GM12878 (cell line): Measurements from ENCODE around the gene PHKA1. TPM values are rescaled to one million over a fixed set of nuclear protein-coding genes. Genes with fewer than 3 reads are reported as not detected.

ENCODE experiments used
- ATAC-seq: fragments of 200-7000 bp; cut with Tn5 transposase; 3 replicates; pipeline ENCODE4 v1.9.1; 2020; ENCODE audit warnings: mild to moderate bottlenecking, moderate library complexity
- BruUV-seq: library from RNA; stranded (reverse); fragments of 400-500 nt; replicated peaks from 2 replicates; lab custom pipeline; 2021; lab: Mats Ljungman, UMichigan
- CTCF ChIA-PET: fragments of 300-600 bp; sonication (Branson Sonifier 250); formaldehyde crosslinking; extraction: SDS; loops from one replicate; lab custom pipeline; 2021; ENCODE audit warnings: inconsistent platforms; lab: Yijun Ruan, JAX
- POLR2A ChIA-PET: fragments of 350-600 bp; formaldehyde crosslinking; extraction: SDS; loops from one replicate; lab custom pipeline; 2021; ENCODE audit warnings: inconsistent platforms; lab: Charles Lee
- RAD21 ChIA-PET: fragments of 300-600 bp; sonication (Branson Sonifier 250); formaldehyde crosslinking; loops from one replicate; lab custom pipeline; 2023; ENCODE audit warnings: antibody characterized with exemption; ENCODE audit not compliant: unreplicated experiment; lab: Charles Lee
- SMC1A ChIA-PET: fragments of 300-600 bp; sonication (Branson Sonifier 250); formaldehyde crosslinking; loops from one replicate; lab custom pipeline; 2023; ENCODE audit not compliant: unreplicated experiment, uncharacterized antibody; lab: Charles Lee
- DNase-seq: peaks from one replicate; pipeline ENCODE4 v3.0.0-alpha.2; 2011; ENCODE audit warnings: low read depth, low spot score
- FAIRE-seq: peaks from 3 replicates; lab custom pipeline; 2011; peaks lifted over from hg19 to GRCh38; lab: Jason Lieb, UNC
- H2AFZ ChIP-seq: 2 replicates; pipeline ENCODE4 v1.6.0; 2011; ENCODE audit warnings: low read depth, low read length, control low read depth; ENCODE audit not compliant: control insufficient read depth
- H3K27ac ChIP-seq: 2 replicates; pipeline ENCODE4 v1.5.1; 2011; ENCODE audit warnings: control low read depth; ENCODE audit not compliant: control insufficient read depth, insufficient read depth
- H3K27me3 ChIP-seq, 2 experiments: replicated peaks in 1 of 2; 2 replicates each; pipeline versions ENCODE4 v1.6.0 to v1.6.1; 2011; ENCODE audit warnings: low read length in 1 of 2; ENCODE audit not compliant: control insufficient read depth in 2 of 2, insufficient read depth in 2 of 2
- H3K36me3 ChIP-seq, 2 experiments: 2 replicates each; pipeline ENCODE4 v1.5.1; 2011; ENCODE audit warnings: low read length in 1 of 2; ENCODE audit not compliant: control insufficient read depth in 2 of 2, insufficient read depth in 2 of 2
- H3K4me1 ChIP-seq: 2 replicates; pipeline ENCODE4 v1.6.1; 2011; ENCODE audit warnings: mild to moderate bottlenecking, low read length, moderate library complexity, mixed read lengths; ENCODE audit not compliant: control insufficient read depth, insufficient read depth
- H3K4me2 ChIP-seq: 2 replicates; pipeline ENCODE4 v1.6.0; 2011; ENCODE audit warnings: control low read depth; ENCODE audit not compliant: control insufficient read depth, insufficient read depth
- H3K4me3 ChIP-seq: fragments of 200-600 bp; sonication (generic); 2 replicates; pipeline ENCODE4 v1.5.1; 2016
- H3K79me2 ChIP-seq: 2 replicates; pipeline ENCODE4 v1.6.0; 2011; ENCODE audit warnings: low read length; ENCODE audit not compliant: control insufficient read depth, insufficient read depth
- H3K9ac ChIP-seq: 2 replicates; pipeline ENCODE4 v1.8.0; 2011; ENCODE audit warnings: low read length, control low read depth, mixed read lengths; ENCODE audit not compliant: control insufficient read depth, insufficient read depth
- H3K9me3 ChIP-seq: replicated peaks from 3 replicates; pipeline ENCODE4 v1.5.1; 2011; ENCODE audit warnings: mild to moderate bottlenecking, low read length; ENCODE audit not compliant: control insufficient read depth, insufficient read depth
- H4K20me1 ChIP-seq: 2 replicates; pipeline ENCODE4 v1.6.0; 2011; ENCODE audit not compliant: control insufficient read depth, insufficient read depth
- BHLHE40 ChIP-seq, 2 experiments: fragments of 450-650 bp in 1 of 2; IDR thresholded peaks; 2 replicates each; pipeline ENCODE4 v1.6.1; 2011 to 2017; ENCODE audit warnings: low read depth in 2 of 2, borderline replicate concordance in 1 of 2, improper control_type of control experiment in 1 of 2, low read length in 1 of 2, mild to moderate bottlenecking in 1 of 2
- E2F8 ChIP-seq: fragments of 450-650 bp; IDR thresholded peaks from 2 replicates; pipeline ENCODE4 v1.6.1; 2018; ENCODE audit warnings: mild to moderate bottlenecking, low read depth, moderate library complexity; ENCODE audit not compliant: partially characterized antibody
- HDAC6 ChIP-seq: fragments of 200-600 bp; sonication (generic); IDR thresholded peaks from one replicate; pipeline ENCODE4 v1.8.0; 2017; ENCODE audit warnings: antibody characterized with exemption; ENCODE audit not compliant: unreplicated experiment
- MTA2 ChIP-seq: fragments of 450-650 bp; IDR thresholded peaks from 2 replicates; pipeline ENCODE4 v1.6.1; 2016; ENCODE audit warnings: low read depth, mild to moderate bottlenecking, moderate library complexity
- MTA3 ChIP-seq: IDR thresholded peaks from 2 replicates; pipeline ENCODE4 v1.6.1; 2012; ENCODE audit warnings: low read length, inconsistent platforms, borderline replicate concordance
- RFX5 ChIP-seq: IDR thresholded peaks from 2 replicates; pipeline ENCODE4 v1.6.1; 2011; ENCODE audit warnings: low read depth, low read length, improper control_type of control experiment
- SPI1 ChIP-seq: IDR thresholded peaks from 2 replicates; pipeline ENCODE4 v1.6.1; 2011; ENCODE audit warnings: low read depth, mild to moderate bottlenecking, low read length, moderate library complexity, borderline replicate concordance; ENCODE audit not compliant: insufficient read depth
- ZBTB11 ChIP-seq: fragments of 450-650 bp; formaldehyde crosslinking; IDR thresholded peaks from 2 replicates; pipeline ENCODE4 v1.5.0; 2022; ENCODE audit warnings: mild to moderate bottlenecking, missing genetic modification characterization
- in situ Hi-C: fragments of 300-500 bp; cut with MboI; formaldehyde crosslinking; loops from 9 replicates; pipeline ENCODE4 v1.14.3; 2018; ENCODE audit warnings: mixed read lengths
- intact Hi-C: fragments of 100-400 bp; cut with micrococcal nuclease; formaldehyde crosslinking; loops from one replicate; pipeline ENCODE4 v1.14.2; 2022; ENCODE audit not compliant: unreplicated experiment
- polyA plus RNA-seq, 11 experiments: library from polyadenylated mRNA; depleted of rRNA in 4 of 11; unstranded in 6 of 11; stranded (reverse) in 5 of 11; fragments of >200 nt; fragmentation: Nextera tagmentation in 4 of 11; fragmentation: Illumina TruSeq in 1 of 11; extraction: Ambion mirVana in 4 of 11; extraction: Trizol in 1 of 11; gene quantifications; 1 replicate in 1 of 11; 2 replicates in 10 of 11; pipeline versions ENCODE4 v1.2.1 to v1.2.3, GENCODE V29; 2011 to 2016; ENCODE audit warnings: inconsistent platforms in 2 of 11, missing spikeins in 2 of 11, low read depth in 1 of 11
- total RNA-seq, 4 experiments: library from RNA; depleted of rRNA in 3 of 4; stranded (reverse); fragments of >200 nt in 3 of 4; fragmentation: Illumina TruSeq in 1 of 4; extraction: Trizol in 1 of 4; gene quantifications; 2 replicates each; pipeline versions ENCODE4 v1.2.1 to v1.2.3, GENCODE V29; 2013 to 2021
- TF ChIP-seq, protein P1 (sequence below): fragments of 450-650 bp; formaldehyde crosslinking; IDR thresholded peaks from 2 replicates; pipeline ENCODE4 v1.4.0; 2020; ENCODE audit warnings: mild to moderate bottlenecking, moderate library complexity
- TF ChIP-seq, protein P2 (sequence below): fragments of 450-650 bp; IDR thresholded peaks from 2 replicates; pipeline ENCODE4 v1.6.1; 2017; ENCODE audit warnings: borderline replicate concordance

PHKA1 gene
- total and polyA plus RNA-seq, 10 of the 15 experiments (the other 5 are each of a cell fraction or from before 2014, with no cell fraction given), result under 0.01 to 0.15 (median 0.05) TPM; not detected in 4

DNA sequence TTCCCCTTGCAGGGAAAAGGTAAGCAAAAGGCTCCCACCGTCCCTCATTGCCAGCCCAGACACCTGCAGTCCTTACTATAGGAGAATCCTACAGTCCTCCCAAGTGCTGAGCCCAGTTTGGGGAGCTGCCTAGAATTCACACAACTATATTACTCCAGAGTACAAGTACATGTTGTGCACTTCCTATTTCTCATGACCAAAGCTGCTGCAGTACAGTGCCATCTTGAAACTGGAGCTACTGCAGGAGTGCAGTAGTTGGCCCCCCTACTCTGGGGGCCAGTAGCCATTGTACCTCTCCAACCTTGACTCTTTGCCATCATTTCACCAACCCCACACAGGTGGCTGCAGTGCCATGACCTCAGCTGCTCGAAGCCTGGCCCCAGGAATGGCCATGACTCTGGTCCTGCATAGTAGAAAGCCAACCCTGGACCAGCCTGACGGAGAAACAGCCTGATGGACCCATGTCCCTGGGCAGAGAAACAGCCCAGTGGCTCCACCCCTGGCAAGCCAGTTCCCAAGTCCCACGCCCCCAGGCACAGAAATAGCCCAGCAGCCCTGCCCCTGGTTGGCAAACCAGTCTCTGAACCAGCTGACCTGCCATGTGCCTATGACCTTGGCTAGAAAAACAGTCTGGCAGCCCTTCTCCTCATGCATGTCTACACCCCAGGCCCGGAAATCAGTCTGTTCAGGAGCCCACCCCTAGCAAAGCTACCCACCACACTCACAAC, 51.9 kb downstream of the PHKA1 start (continued):
- no peak for TF ChIP-seq RFX5
- TF ChIP-seq, protein P1, sequence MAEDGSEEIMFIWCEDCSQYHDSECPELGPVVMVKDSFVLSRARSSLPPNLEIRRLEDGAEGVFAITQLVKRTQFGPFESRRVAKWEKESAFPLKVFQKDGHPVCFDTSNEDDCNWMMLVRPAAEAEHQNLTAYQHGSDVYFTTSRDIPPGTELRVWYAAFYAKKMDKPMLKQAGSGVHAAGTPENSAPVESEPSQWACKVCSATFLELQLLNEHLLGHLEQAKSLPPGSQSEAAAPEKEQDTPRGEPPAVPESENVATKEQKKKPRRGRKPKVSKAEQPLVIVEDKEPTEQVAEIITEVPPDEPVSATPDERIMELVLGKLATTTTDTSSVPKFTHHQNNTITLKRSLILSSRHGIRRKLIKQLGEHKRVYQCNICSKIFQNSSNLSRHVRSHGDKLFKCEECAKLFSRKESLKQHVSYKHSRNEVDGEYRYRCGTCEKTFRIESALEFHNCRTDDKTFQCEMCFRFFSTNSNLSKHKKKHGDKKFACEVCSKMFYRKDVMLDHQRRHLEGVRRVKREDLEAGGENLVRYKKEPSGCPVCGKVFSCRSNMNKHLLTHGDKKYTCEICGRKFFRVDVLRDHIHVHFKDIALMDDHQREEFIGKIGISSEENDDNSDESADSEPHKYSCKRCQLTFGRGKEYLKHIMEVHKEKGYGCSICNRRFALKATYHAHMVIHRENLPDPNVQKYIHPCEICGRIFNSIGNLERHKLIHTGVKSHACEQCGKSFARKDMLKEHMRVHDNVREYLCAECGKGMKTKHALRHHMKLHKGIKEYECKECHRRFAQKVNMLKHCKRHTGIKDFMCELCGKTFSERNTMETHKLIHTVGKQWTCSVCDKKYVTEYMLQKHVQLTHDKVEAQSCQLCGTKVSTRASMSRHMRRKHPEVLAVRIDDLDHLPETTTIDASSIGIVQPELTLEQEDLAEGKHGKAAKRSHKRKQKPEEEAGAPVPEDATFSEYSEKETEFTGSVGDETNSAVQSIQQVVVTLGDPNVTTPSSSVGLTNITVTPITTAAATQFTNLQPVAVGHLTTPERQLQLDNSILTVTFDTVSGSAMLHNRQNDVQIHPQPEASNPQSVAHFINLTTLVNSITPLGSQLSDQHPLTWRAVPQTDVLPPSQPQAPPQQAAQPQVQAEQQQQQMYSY (CRISPR knock-in tag), result no peak

- no peaks in the 10 kb centered on the region for H3K79me2 ChIP-seq
- intact Hi-C loops, result no loop called here
- no peaks in the 10 kb centered on the region for H3K4me1 ChIP-seq
- H3K4me2 ChIP-seq, result no peak overlapping the region
- DNase-seq, result no peak
- no peak overlapping the region for H3K4me3 ChIP-seq
- no peaks in the 10 kb centered on the region for H3K27me3 ChIP-seq
- no peak for FAIRE-seq
- no peak overlapping the region for H2AFZ ChIP-seq
- ChIA-PET CTCF (no interaction called here), POLR2A (no interaction called here), SMC1A (no interaction called here), RAD21 (no interaction called here)
- H3K9me3 ChIP-seq, result no peaks in the 10 kb centered on the region
- H4K20me1 ChIP-seq, result no peaks in the 10 kb centered on the region
- no peak for ATAC-seq
- H3K27ac ChIP-seq, result no peak overlapping the region
- no TSS peak for BruUV-seq
- H3K36me3 ChIP-seq, result no peaks in the 10 kb centered on the region
- in situ Hi-C loops, result no loop called here
- no peak overlapping the region for H3K9ac ChIP-seq
- TF ChIP-seq BHLHE40 (IDR thresholded peaks at IDR 0.05; ENCODE audit: borderline replicate concordance in 1 of 2, low read depth in 2 of 2, low read length in 1 of 2) (no peak), E2F8 (no peak), SPI1 (no peak), ZBTB11 (CRISPR knock-in tag) (no peak), MTA2 (no peak), MTA3 (no peak), HDAC6 (no peak)
- TF ChIP-seq, protein P2, sequence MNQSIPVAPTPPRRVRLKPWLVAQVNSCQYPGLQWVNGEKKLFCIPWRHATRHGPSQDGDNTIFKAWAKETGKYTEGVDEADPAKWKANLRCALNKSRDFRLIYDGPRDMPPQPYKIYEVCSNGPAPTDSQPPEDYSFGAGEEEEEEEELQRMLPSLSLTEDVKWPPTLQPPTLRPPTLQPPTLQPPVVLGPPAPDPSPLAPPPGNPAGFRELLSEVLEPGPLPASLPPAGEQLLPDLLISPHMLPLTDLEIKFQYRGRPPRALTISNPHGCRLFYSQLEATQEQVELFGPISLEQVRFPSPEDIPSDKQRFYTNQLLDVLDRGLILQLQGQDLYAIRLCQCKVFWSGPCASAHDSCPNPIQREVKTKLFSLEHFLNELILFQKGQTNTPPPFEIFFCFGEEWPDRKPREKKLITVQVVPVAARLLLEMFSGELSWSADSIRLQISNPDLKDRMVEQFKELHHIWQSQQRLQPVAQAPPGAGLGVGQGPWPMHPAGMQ, result no peak
These were observed 54.4 kb downstream of the PHKA1 start for GRCh38 chrX:72659723-72660122.
